Adipocyte (in vitro differentiated cells): ENCODE data around the gene ENTHD1.

Experiments used
- DNase-seq: peaks from one replicate; pipeline ENCODE4 v3.0.0-alpha.2; 2015; ENCODE audit warnings: low read depth
- H3K27me3 ChIP-seq: replicated peaks from 2 replicates; pipeline ENCODE4 v1.7.0; 2013; ENCODE audit warnings: mild to moderate bottlenecking, low read length, moderate library complexity; ENCODE audit not compliant: control insufficient read depth, insufficient read depth
- H3K36me3 ChIP-seq: 2 replicates; pipeline ENCODE4 v1.7.0; 2013; ENCODE audit warnings: low read length, mild to moderate bottlenecking, moderate library complexity; ENCODE audit not compliant: control insufficient read depth, insufficient read depth, severe bottlenecking
- H3K4me1 ChIP-seq: 2 replicates; pipeline ENCODE4 v1.7.0; 2013; ENCODE audit warnings: mild to moderate bottlenecking, low read length, moderate library complexity; ENCODE audit not compliant: control insufficient read depth, insufficient read depth
- H3K4me3 ChIP-seq: 2 replicates; pipeline ENCODE4 v1.7.0; 2013; ENCODE audit warnings: mild to moderate bottlenecking, low read length, moderate library complexity
- H3K9ac ChIP-seq: 2 replicates; pipeline ENCODE4 v1.7.0; 2013; ENCODE audit warnings: mild to moderate bottlenecking, low read length, moderate library complexity
- H3K9me3 ChIP-seq: 2 replicates; pipeline ENCODE4 v1.7.0; 2013; ENCODE audit warnings: mild to moderate bottlenecking, low read length, moderate library complexity; ENCODE audit not compliant: control insufficient read depth

Gene ENTHD1

GRCh38 chr22:39935116-39935515, 41.6 kb upstream of the ENTHD1 start:
- Histone ChIP-seq H3K9ac (no peak overlapping the region), H3K36me3 (no peaks in the 10 kb centered on the region), H3K4me3 (no peak overlapping the region), H3K27me3 (peaks cover 73% of the 10 kb centered on the region), H3K4me1 (no peaks in the 10 kb centered on the region), H3K9me3 (no peaks in the 10 kb centered on the region)
- DNase-seq = no peak

GRCh38 chr22:39933741-39934140, 40.2 kb upstream of the ENTHD1 start:
- H3K36me3 ChIP-seq = no peaks in the 10 kb centered on the region
- peaks cover 80% of the 10 kb centered on the region for H3K27me3 ChIP-seq
- no peak overlapping the region for H3K9ac ChIP-seq
- H3K4me1 ChIP-seq = peaks cover 1% of the 10 kb centered on the region
- no peaks in the 10 kb centered on the region for H3K9me3 ChIP-seq
- DNase-seq = no peak
- H3K4me3 ChIP-seq = no peak overlapping the region

GRCh38 chr22:39932918-39933649, 39.5 kb upstream of the ENTHD1 start:
- H3K9me3 ChIP-seq = no peaks in the 10 kb centered on the region
- no peak overlapping the region for H3K4me3 ChIP-seq
- peaks cover 7% of the 10 kb centered on the region for H3K4me1 ChIP-seq
- peaks cover 80% of the 10 kb centered on the region for H3K27me3 ChIP-seq
- H3K36me3 ChIP-seq = no peaks in the 10 kb centered on the region
- no peak overlapping the region for H3K9ac ChIP-seq
- DNase-seq = no peak

GRCh38 chr22:39932166-39932565, 38.6 kb upstream of the ENTHD1 start:
- H3K9me3 ChIP-seq = no peaks in the 10 kb centered on the region
- peaks cover 80% of the 10 kb centered on the region for H3K27me3 ChIP-seq
- no peaks in the 10 kb centered on the region for H3K36me3 ChIP-seq
- H3K9ac ChIP-seq = no peak overlapping the region
- no peak for DNase-seq
- H3K4me1 ChIP-seq = peaks cover 12% of the 10 kb centered on the region
- no peak overlapping the region for H3K4me3 ChIP-seq

- H3K9me3 ChIP-seq = no peaks in the 10 kb centered on the region
- H3K4me1 ChIP-seq = peaks cover 12% of the 10 kb centered on the region
- H3K9ac ChIP-seq = no peak overlapping the region
- no peaks in the 10 kb centered on the region for H3K36me3 ChIP-seq
- DNase-seq = no peak
- peaks cover 79% of the 10 kb centered on the region for H3K27me3 ChIP-seq
- no peak overlapping the region for H3K4me3 ChIP-seq
These were observed 37.7 kb upstream of the ENTHD1 start for GRCh38 chr22:39931251-39931650.

- Histone ChIP-seq H3K27me3 (peaks cover 83% of the 10 kb centered on the region), H3K9me3 (no peaks in the 10 kb centered on the region), H3K4me1 (peaks cover 19% of the 10 kb centered on the region), H3K4me3 (no peak overlapping the region), H3K9ac (no peak overlapping the region), H3K36me3 (no peaks in the 10 kb centered on the region)
- DNase-seq = no peak
These were observed 35.3 kb upstream of the ENTHD1 start for GRCh38 chr22:39928536-39929520.

- Histone ChIP-seq H3K4me1 (peaks cover 19% of the 10 kb centered on the region), H3K36me3 (no peaks in the 10 kb centered on the region), H3K9me3 (no peaks in the 10 kb centered on the region), H3K4me3 (no peak overlapping the region), H3K27me3 (peaks cover 81% of the 10 kb centered on the region), H3K9ac (no peak overlapping the region)
- no peak for DNase-seq
These were observed 34.0 kb upstream of the ENTHD1 start for GRCh38 chr22:39927544-39927943.

- Histone ChIP-seq H3K4me1 (peaks cover 19% of the 10 kb centered on the region), H3K27me3 (peaks cover 88% of the 10 kb centered on the region), H3K9me3 (no peaks in the 10 kb centered on the region), H3K36me3 (no peaks in the 10 kb centered on the region), H3K9ac (no peak overlapping the region), H3K4me3 (no peak overlapping the region)
- no peak for DNase-seq
These were observed 33.2 kb upstream of the ENTHD1 start for GRCh38 chr22:39926753-39927152.

GRCh38 chr22:39925909-39926679, 32.5 kb upstream of the ENTHD1 start:
- DNase-seq = no peak
- Histone ChIP-seq H3K9ac (no peak overlapping the region), H3K36me3 (no peaks in the 10 kb centered on the region), H3K27me3 (peaks cover 87% of the 10 kb centered on the region), H3K4me1 (peaks cover 19% of the 10 kb centered on the region), H3K4me3 (no peak overlapping the region), H3K9me3 (no peaks in the 10 kb centered on the region)

- Histone ChIP-seq H3K36me3 (no peaks in the 10 kb centered on the region), H3K4me1 (peaks cover 19% of the 10 kb centered on the region), H3K9ac (no peak overlapping the region), H3K27me3 (peaks cover 86% of the 10 kb centered on the region), H3K4me3 (no peak overlapping the region), H3K9me3 (no peaks in the 10 kb centered on the region)
- DNase-seq = no peak
These were observed 31.7 kb upstream of the ENTHD1 start for GRCh38 chr22:39925273-39925672.

- Histone ChIP-seq H3K4me3 (no peak overlapping the region), H3K36me3 (no peaks in the 10 kb centered on the region), H3K4me1 (peaks cover 19% of the 10 kb centered on the region), H3K27me3 (peaks cover 86% of the 10 kb centered on the region), H3K9ac (no peak overlapping the region), H3K9me3 (no peaks in the 10 kb centered on the region)
- DNase-seq = no peak
These were observed 30.7 kb upstream of the ENTHD1 start for GRCh38 chr22:39924286-39924685.
